ENCODE data around the gene MYRIP. TPM values are rescaled to one million over a fixed set of nuclear protein-coding genes. Genes with fewer than 3 reads are reported as not detected.

The MYRIP gene
- total RNA-seq, 1 experiment from 2014 or later = not detected

DNA sequence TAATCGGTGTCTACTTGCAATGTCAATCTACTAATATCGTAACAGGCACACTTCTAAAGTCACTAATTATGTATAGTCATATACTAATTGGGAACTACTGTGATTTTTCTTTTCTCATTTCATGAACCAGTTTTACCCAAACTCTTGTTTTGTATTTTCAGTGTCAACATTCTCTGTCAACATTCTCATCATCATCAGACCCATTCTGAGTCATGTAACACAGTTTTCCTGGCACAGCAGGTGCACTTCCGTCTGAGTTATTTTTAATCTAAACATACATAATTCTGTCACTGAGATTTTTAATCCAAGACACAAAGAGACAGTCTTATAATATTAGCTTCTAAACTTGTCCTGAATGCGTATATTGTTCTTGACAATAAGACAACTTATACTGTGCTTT, 295.0 kb downstream of the MYRIP start:
- Histone ChIP-seq H3F3A (ENCODE audit: low read length, unreplicated experiment) (no peaks in the 10 kb centered on the region), H3K4me3 (ENCODE audit: low read length) (no peak overlapping the region), H3K79me2 (ENCODE audit: low read length) (no peaks in the 10 kb centered on the region), H3K27me3 (ENCODE audit: low read length) (peaks cover under 1% of the 10 kb centered on the region; the same call in 1 of the 2 replicates), H3K9me2 (replicated peaks; ENCODE audit: low read length) (no peaks in the 10 kb centered on the region), H3K9ac (ENCODE audit: low read length) (no peak overlapping the region), H3K36me3 (ENCODE audit: low read depth, low read length) (no peaks in the 10 kb centered on the region), H4K20me1 (ENCODE audit: low read length) (no peaks in the 10 kb centered on the region), H3K27ac (ENCODE audit: low read length) (no peak overlapping the region), H3K9me3 (ENCODE audit: low read length) (no peaks in the 10 kb centered on the region), H2AFZ (ENCODE audit: low read length) (no peak overlapping the region), H3K4me2 (ENCODE audit: low read length) (no peak overlapping the region), H3K4me1 (ENCODE audit: insufficient read depth, low read length) (no peaks in the 10 kb centered on the region)
- no peak for ATAC-seq
- BruUV-seq (replicated peaks) = no TSS peak
- POLR2A ChIA-PET (ENCODE audit: unreplicated experiment) = no interaction called here
- no peak for DNase-seq
- CTCF ChIA-PET = no interaction called here
- intact Hi-C loops (cut with micrococcal nuclease) = no loop called here
- no peak for TF ChIP-seq EZH2 (IDR thresholded peaks at IDR 0.05; ENCODE audit: low read length, unreplicated experiment)
- TF ChIP-seq EZH2phosphoT487 (IDR thresholded peaks at IDR 0.05; ENCODE audit: borderline replicate concordance, low read length) = no peak
- no peak for TF ChIP-seq CTCF (conservative IDR thresholded peaks at IDR 0.05; ENCODE audit: low read depth, low read length)

- H3F3A ChIP-seq (ENCODE audit: low read length, unreplicated experiment) = no peaks in the 10 kb centered on the region
- no peaks in the 10 kb centered on the region for H3K79me2 ChIP-seq (ENCODE audit: low read length)
- no peak overlapping the region for H3K27ac ChIP-seq (ENCODE audit: low read length)
- no peaks in the 10 kb centered on the region for H4K20me1 ChIP-seq (ENCODE audit: low read length)
- H3K4me2 ChIP-seq (ENCODE audit: low read length) = no peak overlapping the region
- intact Hi-C loops (cut with micrococcal nuclease) = no loop called here
- no peak overlapping the region for H3K4me3 ChIP-seq (ENCODE audit: low read length)
- H3K9me3 ChIP-seq (ENCODE audit: low read length) = no peaks in the 10 kb centered on the region
- H3K4me1 ChIP-seq (ENCODE audit: insufficient read depth, low read length) = no peaks in the 10 kb centered on the region
- H3K9me2 ChIP-seq (replicated peaks; ENCODE audit: low read length) = no peaks in the 10 kb centered on the region
- no peaks in the 10 kb centered on the region for H3K27me3 ChIP-seq (ENCODE audit: low read length)
- H3K9ac ChIP-seq (ENCODE audit: low read length) = no peak overlapping the region
- no peak for ATAC-seq
- TF ChIP-seq EZH2phosphoT487 (IDR thresholded peaks at IDR 0.05; ENCODE audit: borderline replicate concordance, low read length) = no peak
- TF ChIP-seq EZH2 (IDR thresholded peaks at IDR 0.05; ENCODE audit: low read length, unreplicated experiment) = no peak
- TF ChIP-seq CTCF (conservative IDR thresholded peaks at IDR 0.05; ENCODE audit: low read depth, low read length) = no peak
- no TSS peak for BruUV-seq (replicated peaks)
- ChIA-PET CTCF (no interaction called here), POLR2A (ENCODE audit: unreplicated experiment) (no interaction called here)
- H2AFZ ChIP-seq (ENCODE audit: low read length) = no peak overlapping the region
- H3K36me3 ChIP-seq (ENCODE audit: low read depth, low read length) = no peaks in the 10 kb centered on the region
- no peak for DNase-seq
Observed at GRCh38 chr3:40108643-40109042, 299.2 kb downstream of the MYRIP start.

DNA sequence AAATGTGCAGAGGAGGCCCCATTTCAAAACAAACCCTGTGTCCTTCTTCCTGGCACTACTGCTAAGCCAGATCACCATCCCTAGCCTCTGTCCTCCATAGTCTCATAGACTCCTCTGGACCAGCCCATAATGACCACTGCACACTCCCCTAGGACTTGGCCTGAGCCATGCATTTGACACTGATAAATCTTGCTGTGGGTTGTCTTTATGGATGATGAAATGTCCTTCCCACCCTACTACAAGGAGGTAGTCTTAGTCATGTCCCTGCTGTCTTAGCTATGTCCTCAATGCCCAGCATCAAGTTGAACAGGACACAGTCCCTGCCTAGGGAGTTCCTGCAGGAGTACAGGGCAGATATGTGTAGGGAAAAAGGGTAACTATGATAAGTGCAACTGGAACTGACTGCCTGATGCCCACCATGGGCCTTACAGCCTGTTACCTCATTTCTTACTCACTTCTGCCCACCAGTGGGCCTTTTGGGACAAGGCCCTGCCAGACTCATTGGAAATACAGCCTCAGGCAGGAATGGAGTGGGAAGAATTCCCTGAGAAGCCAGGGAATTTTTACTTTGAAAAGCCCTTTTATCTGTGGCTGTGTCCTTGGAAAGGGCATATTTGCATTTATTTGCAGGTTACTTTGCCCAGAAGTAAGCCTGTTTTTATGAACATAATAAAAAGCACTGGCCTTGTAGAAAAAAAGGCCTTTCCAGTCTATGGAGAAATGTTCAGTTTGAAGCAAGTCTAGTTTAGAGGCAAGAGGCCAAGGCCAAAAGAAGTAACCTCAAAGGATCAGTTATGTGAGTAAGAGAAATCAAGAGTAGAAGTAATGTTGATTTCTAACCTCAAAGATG, 300.5 kb downstream of the MYRIP start:
- TF ChIP-seq EZH2phosphoT487 (IDR thresholded peaks at IDR 0.05; ENCODE audit: borderline replicate concordance, low read length) = no peak
- TF ChIP-seq CTCF (conservative IDR thresholded peaks at IDR 0.05; ENCODE audit: low read depth, low read length) = no peak; the same call in 1 of the 2 replicates
- no peak for TF ChIP-seq EZH2 (IDR thresholded peaks at IDR 0.05; ENCODE audit: low read length, unreplicated experiment)
- no peak for DNase-seq
- no peaks in the 10 kb centered on the region for H4K20me1 ChIP-seq (ENCODE audit: low read length)
- no peak overlapping the region for H3K4me3 ChIP-seq (ENCODE audit: low read length)
- no peak for ATAC-seq
- H3K27me3 ChIP-seq (ENCODE audit: low read length) = no peaks in the 10 kb centered on the region
- CTCF ChIA-PET = no interaction called here
- H3K36me3 ChIP-seq (ENCODE audit: low read depth, low read length) = no peaks in the 10 kb centered on the region
- no peak overlapping the region for H3K27ac ChIP-seq (ENCODE audit: low read length)
- H3K9me2 ChIP-seq (replicated peaks; ENCODE audit: low read length) = no peaks in the 10 kb centered on the region
- POLR2A ChIA-PET (ENCODE audit: unreplicated experiment) = no interaction called here
- no peaks in the 10 kb centered on the region for H3F3A ChIP-seq (ENCODE audit: low read length, unreplicated experiment)
- no peak overlapping the region for H3K9ac ChIP-seq (ENCODE audit: low read length)
- no TSS peak for BruUV-seq (replicated peaks)
- intact Hi-C loops (cut with micrococcal nuclease) = no loop called here
- H3K4me1 ChIP-seq (ENCODE audit: insufficient read depth, low read length) = no peaks in the 10 kb centered on the region
- no peaks in the 10 kb centered on the region for H3K79me2 ChIP-seq (ENCODE audit: low read length)
- no peaks in the 10 kb centered on the region for H3K9me3 ChIP-seq (ENCODE audit: low read length)
- H2AFZ ChIP-seq (ENCODE audit: low read length) = no peak overlapping the region
- H3K4me2 ChIP-seq (ENCODE audit: low read length) = no peak overlapping the region
